Measurements from ENCODE around the gene IL34. TPM values are rescaled to one million over a fixed set of nuclear protein-coding genes. Genes with fewer than 3 reads are reported as not detected.

Gene IL34
- total RNA-seq, 2 donors from 2014 or later: 3.0 to 5.6 TPM

DNA sequence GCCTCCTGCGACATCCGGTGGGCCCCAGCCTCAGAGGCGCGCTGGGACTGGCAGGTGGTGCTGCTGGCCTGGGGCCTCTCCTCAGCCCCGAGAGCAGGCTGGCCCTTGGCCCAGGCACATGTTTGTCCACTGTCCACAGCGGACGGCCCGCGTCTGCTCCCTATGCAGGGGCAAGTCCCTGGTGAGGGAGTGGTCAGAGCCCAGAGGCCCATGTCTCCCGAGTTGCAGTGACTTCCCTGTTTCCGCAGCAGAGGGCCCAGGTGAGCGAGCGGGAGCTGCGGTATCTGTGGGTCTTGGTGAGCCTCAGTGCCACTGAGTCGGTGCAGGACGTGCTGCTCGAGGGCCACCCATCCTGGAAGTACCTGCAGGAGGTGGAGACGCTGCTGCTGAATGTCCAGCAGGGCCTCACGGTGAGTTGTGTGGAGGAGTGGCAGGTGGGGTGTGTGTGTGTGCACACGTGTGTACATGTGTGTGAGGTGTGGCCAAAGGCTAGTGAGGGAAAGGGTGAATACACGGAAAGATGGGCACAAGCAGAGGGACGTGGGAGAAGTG lies 10.4 kb downstream of the IL34 start:
- Histone ChIP-seq H3K27me3 (ENCODE audit: control insufficient read depth, insufficient read depth, low read length, poor library complexity, severe bottlenecking) (no peaks in the 10 kb centered on the region), H3K27ac (ENCODE audit: low read depth, low read length) (no peak overlapping the region), H3K9me3 (ENCODE audit: control insufficient read depth, low read length) (no peaks in the 10 kb centered on the region), H3K4me3 (ENCODE audit: low read length) (no peak overlapping the region), H3K9ac (ENCODE audit: extremely low read depth, low read length, poor library complexity, severe bottlenecking) (no peak overlapping the region), H3K36me3 (ENCODE audit: control insufficient read depth, insufficient read depth, low read length) (no peaks in the 10 kb centered on the region), H3K4me1 (ENCODE audit: control insufficient read depth, insufficient read depth, low read length) (no peaks in the 10 kb centered on the region)
- WGBS, 2 experiments (ENCODE audit: insufficient coverage in 1 of 2, insufficient read length in 1 of 2): 90% methylated on average over 16 to 22 of the region's 22 CpGs
- TF ChIP-seq, protein P1, sequence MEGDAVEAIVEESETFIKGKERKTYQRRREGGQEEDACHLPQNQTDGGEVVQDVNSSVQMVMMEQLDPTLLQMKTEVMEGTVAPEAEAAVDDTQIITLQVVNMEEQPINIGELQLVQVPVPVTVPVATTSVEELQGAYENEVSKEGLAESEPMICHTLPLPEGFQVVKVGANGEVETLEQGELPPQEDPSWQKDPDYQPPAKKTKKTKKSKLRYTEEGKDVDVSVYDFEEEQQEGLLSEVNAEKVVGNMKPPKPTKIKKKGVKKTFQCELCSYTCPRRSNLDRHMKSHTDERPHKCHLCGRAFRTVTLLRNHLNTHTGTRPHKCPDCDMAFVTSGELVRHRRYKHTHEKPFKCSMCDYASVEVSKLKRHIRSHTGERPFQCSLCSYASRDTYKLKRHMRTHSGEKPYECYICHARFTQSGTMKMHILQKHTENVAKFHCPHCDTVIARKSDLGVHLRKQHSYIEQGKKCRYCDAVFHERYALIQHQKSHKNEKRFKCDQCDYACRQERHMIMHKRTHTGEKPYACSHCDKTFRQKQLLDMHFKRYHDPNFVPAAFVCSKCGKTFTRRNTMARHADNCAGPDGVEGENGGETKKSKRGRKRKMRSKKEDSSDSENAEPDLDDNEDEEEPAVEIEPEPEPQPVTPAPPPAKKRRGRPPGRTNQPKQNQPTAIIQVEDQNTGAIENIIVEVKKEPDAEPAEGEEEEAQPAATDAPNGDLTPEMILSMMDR (conservative IDR thresholded peaks at IDR 0.05): peak; percentile 30
- no peak overlapping the region for H3K27ac Mint-ChIP-seq
- peaks cover 3% of the 10 kb centered on the region for H3K4me1 Mint-ChIP-seq
- H3K36me3 Mint-ChIP-seq (ENCODE audit: low read depth): peaks cover 2% of the 10 kb centered on the region
- H3K27me3 Mint-ChIP-seq (ENCODE audit: insufficient read depth): no peaks in the 10 kb centered on the region
- no peaks in the 10 kb centered on the region for H3K9me3 Mint-ChIP-seq
- DNase-seq: peak; percentile 73
- no peak overlapping the region for H3K4me3 Mint-ChIP-seq

DNA sequence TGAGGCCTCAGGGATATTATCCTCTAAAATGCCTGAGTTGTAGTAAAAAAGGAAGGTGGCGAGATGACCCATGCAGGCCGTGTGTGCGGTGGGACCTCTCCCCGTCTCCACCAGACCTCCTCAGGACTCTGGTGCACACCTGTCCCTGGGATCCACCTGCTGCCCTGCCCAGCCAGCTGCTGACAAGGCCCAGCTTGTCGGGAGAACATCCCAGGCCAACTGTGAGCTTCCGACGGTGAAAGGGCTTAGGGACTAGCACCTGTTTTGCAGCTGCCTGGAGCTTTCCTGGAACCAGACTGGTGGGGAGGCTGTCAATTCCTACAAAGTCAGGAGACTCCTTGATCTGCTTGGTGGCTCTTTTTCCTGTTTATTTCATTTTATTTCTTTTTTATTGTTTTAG lies 11.6 kb downstream of the IL34 start:
- DNase-seq: no peak
- Mint-ChIP-seq H3K4me1 (peaks cover 3% of the 10 kb centered on the region), H3K4me3 (no peak overlapping the region)

DNA sequence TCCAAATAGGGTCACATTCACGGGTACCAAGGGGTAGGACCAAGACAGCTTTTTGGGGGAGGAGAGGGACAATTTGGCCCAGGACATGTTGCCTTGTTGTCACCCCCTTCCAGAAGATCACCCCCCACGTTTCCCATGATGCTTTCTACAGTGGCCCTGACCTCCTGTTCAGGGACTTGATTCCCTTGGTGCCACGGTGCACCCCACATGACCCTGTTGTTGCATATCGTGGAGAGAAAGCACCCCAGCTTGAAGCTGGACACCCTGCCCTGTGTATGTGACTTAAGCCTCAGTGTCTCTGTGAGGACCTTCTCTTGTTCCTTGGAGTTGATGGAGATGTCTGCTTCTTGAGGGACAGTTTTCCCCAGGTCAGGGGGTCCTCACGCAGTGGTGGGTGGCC lies 12.6 kb downstream of the IL34 start:
- H3K4me1 Mint-ChIP-seq: peaks cover 1% of the 10 kb centered on the region
- no peak overlapping the region for H3K27ac ChIP-seq (ENCODE audit: low read depth, low read length)
- TF ChIP-seq, protein P1 (conservative IDR thresholded peaks at IDR 0.05): no peak

More for the DNA sequence above, 11.6 kb downstream of the IL34 start:
- H3K4me3 ChIP-seq (ENCODE audit: low read length): no peak overlapping the region
- WGBS, 2 experiments (ENCODE audit: insufficient coverage in 1 of 2, insufficient read length in 1 of 2): 84 to 87% methylated on average over 4 to 7 of the region's 7 CpGs
- no peak overlapping the region for H3K27ac ChIP-seq (ENCODE audit: low read depth, low read length)
- Mint-ChIP-seq H3K27me3 (ENCODE audit: insufficient read depth) (no peaks in the 10 kb centered on the region), H3K36me3 (ENCODE audit: low read depth) (peaks cover 2% of the 10 kb centered on the region), H3K9me3 (no peaks in the 10 kb centered on the region), H3K27ac (no peak overlapping the region)
- no peaks in the 10 kb centered on the region for H3K36me3 ChIP-seq (ENCODE audit: control insufficient read depth, insufficient read depth, low read length)
- H3K9ac ChIP-seq (ENCODE audit: extremely low read depth, low read length, poor library complexity, severe bottlenecking): no peak overlapping the region
- TF ChIP-seq, protein P1 (conservative IDR thresholded peaks at IDR 0.05): no peak
- H3K4me1 ChIP-seq (ENCODE audit: control insufficient read depth, insufficient read depth, low read length): no peaks in the 10 kb centered on the region
- H3K9me3 ChIP-seq (ENCODE audit: control insufficient read depth, low read length): no peaks in the 10 kb centered on the region
- no peaks in the 10 kb centered on the region for H3K27me3 ChIP-seq (ENCODE audit: control insufficient read depth, insufficient read depth, low read length, poor library complexity, severe bottlenecking)

More for the DNA sequence above, 12.6 kb downstream of the IL34 start:
- peaks cover 3% of the 10 kb centered on the region for H3K36me3 Mint-ChIP-seq (ENCODE audit: low read depth)
- Histone ChIP-seq H3K9ac (ENCODE audit: extremely low read depth, low read length, poor library complexity, severe bottlenecking) (no peak overlapping the region), H3K36me3 (ENCODE audit: control insufficient read depth, insufficient read depth, low read length) (no peaks in the 10 kb centered on the region), H3K4me1 (ENCODE audit: control insufficient read depth, insufficient read depth, low read length) (no peaks in the 10 kb centered on the region), H3K4me3 (ENCODE audit: low read length) (no peak overlapping the region), H3K27me3 (ENCODE audit: control insufficient read depth, insufficient read depth, low read length, poor library complexity, severe bottlenecking) (no peaks in the 10 kb centered on the region), H3K9me3 (ENCODE audit: control insufficient read depth, low read length) (no peaks in the 10 kb centered on the region)
- no peak for DNase-seq
- 92 to 100% methylated on average over 3 to 5 of the region's 5 CpGs for WGBS, 2 experiments (ENCODE audit: insufficient coverage in 1 of 2, insufficient read length in 1 of 2)
- no peaks in the 10 kb centered on the region for H3K27me3 Mint-ChIP-seq (ENCODE audit: insufficient read depth)
- H3K27ac Mint-ChIP-seq: no peak overlapping the region
- no peaks in the 10 kb centered on the region for H3K9me3 Mint-ChIP-seq
- no peak overlapping the region for H3K4me3 Mint-ChIP-seq
